Keratinocyte (primary cell): ENCODE results near the gene LGSN. TPM values are rescaled to one million over a fixed set of nuclear protein-coding genes. Genes with fewer than 3 reads are reported as not detected.

Experiments
- DNase-seq: peaks from one replicate; pipeline ENCODE4 v3.0.0-alpha.2; 2011; ENCODE audit warnings: low read depth, missing footprints, low spot score
- FAIRE-seq: peaks from 2 replicates; lab custom pipeline; 2011; peaks lifted over from hg19 to GRCh38; lab: Jason Lieb, UNC
- H2AFZ ChIP-seq: 2 replicates; pipeline ENCODE4 v1.6.0; 2012; ENCODE audit warnings: low read length, control low read depth, inconsistent platforms; ENCODE audit not compliant: control insufficient read depth
- H3K27ac ChIP-seq: 2 replicates; pipeline ENCODE4 v1.5.1; 2011; ENCODE audit warnings: low read length; ENCODE audit not compliant: control insufficient read depth, insufficient read depth
- H3K27me3 ChIP-seq: 3 replicates; pipeline ENCODE4 v1.6.0; 2011; ENCODE audit warnings: low read length; ENCODE audit not compliant: control insufficient read depth, insufficient read depth; ENCODE audit errors: extremely low read depth
- H3K36me3 ChIP-seq, 2 experiments: 2 replicates in 1 of 2; 3 replicates in 1 of 2; pipeline ENCODE4 v1.5.1; 2011; ENCODE audit warnings: low read length in 2 of 2, mild to moderate bottlenecking in 1 of 2; ENCODE audit not compliant: control insufficient read depth in 2 of 2, insufficient read depth in 2 of 2; ENCODE audit errors: extremely low read depth in 1 of 2
- H3K4me1 ChIP-seq: 3 replicates; pipeline ENCODE4 v1.5.1; 2011; ENCODE audit warnings: low read length; ENCODE audit not compliant: control insufficient read depth, insufficient read depth; ENCODE audit errors: extremely low read depth
- H3K4me2 ChIP-seq: 3 replicates; pipeline ENCODE4 v1.6.0; 2011; ENCODE audit warnings: low read depth, low read length; ENCODE audit not compliant: control insufficient read depth, insufficient read depth; ENCODE audit errors: extremely low read depth
- H3K4me3 ChIP-seq, 3 experiments: fragments of 200-600 bp in 1 of 3; sonication (generic) in 1 of 3; 2 replicates in 2 of 3; 3 replicates in 1 of 3; pipeline ENCODE4 v1.5.1; 2011 to 2016; ENCODE audit warnings: low read length in 3 of 3, mild to moderate bottlenecking in 3 of 3, control low read depth in 2 of 3, inconsistent platforms in 1 of 3, low read depth in 1 of 3, mixed read lengths in 1 of 3, mixed run types in 1 of 3, moderate library complexity in 1 of 3; ENCODE audit not compliant: control insufficient read depth in 2 of 3, insufficient read depth in 2 of 3; ENCODE audit errors: extremely low read depth in 1 of 3
- H3K79me2 ChIP-seq: 2 replicates; pipeline ENCODE4 v1.6.0; 2012; ENCODE audit warnings: low read length; ENCODE audit not compliant: control insufficient read depth, insufficient read depth
- H3K9ac ChIP-seq: 3 replicates; pipeline ENCODE4 v1.6.0; 2011; ENCODE audit warnings: low read length; ENCODE audit not compliant: control insufficient read depth, insufficient read depth; ENCODE audit errors: extremely low read depth
- H3K9me1 ChIP-seq: 3 replicates; pipeline ENCODE4 v1.6.0; 2011; ENCODE audit warnings: low read length; ENCODE audit not compliant: control insufficient read depth, insufficient read depth; ENCODE audit errors: extremely low read depth
- H3K9me3 ChIP-seq: 2 replicates; pipeline ENCODE4 v1.5.1; 2012; ENCODE audit warnings: low read depth, low read length; ENCODE audit not compliant: control insufficient read depth
- H4K20me1 ChIP-seq: 3 replicates; pipeline ENCODE4 v1.6.0; 2011; ENCODE audit warnings: low read length; ENCODE audit not compliant: control insufficient read depth, insufficient read depth; ENCODE audit errors: extremely low read depth
- EZH2 ChIP-seq: IDR thresholded peaks from one replicate; pipeline ENCODE4 v1.6.1; 2012; ENCODE audit warnings: inconsistent platforms, mild to moderate bottlenecking, low read length, moderate library complexity
- dilution Hi-C: fragments of 300-500 bp; cut with MboI; formaldehyde crosslinking; loops from one replicate; pipeline ENCODE4 v1.7.0; 2020; ENCODE audit warnings: low sequenced_read_pairs; ENCODE audit not compliant: extremely low pct_ligation_motif_present
- polyA plus RNA-seq, 5 experiments: library from polyadenylated mRNA; depleted of rRNA in 3 of 5; stranded (reverse) in 3 of 5; stranded (forward) in 1 of 5; unstranded in 1 of 5; fragments of >200 nt; gene quantifications; 1 replicate in 1 of 5; 2 replicates in 3 of 5; 3 replicates in 1 of 5; pipeline versions ENCODE4 v1.2.1 to v1.2.3, GENCODE V29; 2011 to 2012; ENCODE audit warnings: missing spikeins in 2 of 5, low read depth in 1 of 5, low replicate concordance in 1 of 5
- TF ChIP-seq, protein P1 (sequence below), 3 experiments: IDR thresholded peaks in 1 of 3; conservative IDR thresholded peaks in 1 of 3; optimal IDR thresholded peaks in 1 of 3; 2 replicates in 2 of 3; 3 replicates in 1 of 3; pipeline versions ENCODE3 to v1.5.1; 2011; ENCODE audit warnings: low read length in 3 of 3, mild to moderate bottlenecking in 3 of 3, moderate library complexity in 2 of 3, control low read depth in 1 of 3, inconsistent platforms in 1 of 3; ENCODE audit not compliant: insufficient read depth in 2 of 3; ENCODE audit errors: extremely low read depth in 1 of 3

The LGSN gene
- polyA plus RNA-seq, 1 donor (not counting 4 experiments of a cell fraction or from before 2014, with no cell fraction given) = not detected

DNA sequence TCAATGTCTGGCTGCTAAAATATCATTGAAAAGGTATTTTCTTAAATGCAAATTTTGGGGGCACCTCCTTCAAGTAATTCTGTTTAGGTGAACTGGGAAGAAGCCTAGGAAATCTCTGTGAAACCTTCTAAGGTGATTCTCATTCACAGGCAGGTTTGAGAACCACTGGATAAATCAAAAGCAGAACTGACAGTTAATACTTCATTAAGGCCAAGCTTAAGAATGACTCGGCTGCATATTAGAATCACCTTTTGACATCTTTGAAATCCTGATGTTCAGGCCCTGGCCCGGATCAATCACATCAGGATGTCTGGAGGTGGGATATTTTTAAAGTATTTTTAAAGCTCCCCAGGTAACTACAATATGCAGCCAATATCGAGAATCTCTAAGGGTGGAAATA, 58.0 kb downstream of the LGSN start:
- Histone ChIP-seq H3K27me3 (no peaks in the 10 kb centered on the region), H3K4me2 (no peak overlapping the region), H3K9me1 (no peaks in the 10 kb centered on the region), H3K36me3 (no peaks in the 10 kb centered on the region), H3K9me3 (no peaks in the 10 kb centered on the region), H3K4me3 (no peak overlapping the region), H3K27ac (no peak overlapping the region), H2AFZ (no peak overlapping the region), H3K4me1 (no peaks in the 10 kb centered on the region), H3K9ac (no peak overlapping the region), H4K20me1 (no peaks in the 10 kb centered on the region), H3K79me2 (no peaks in the 10 kb centered on the region)
- no peak for FAIRE-seq
- DNase-seq = no peak
- dilution Hi-C loops = no loop called here
- TF ChIP-seq EZH2 = no peak
- TF ChIP-seq, protein P1, sequence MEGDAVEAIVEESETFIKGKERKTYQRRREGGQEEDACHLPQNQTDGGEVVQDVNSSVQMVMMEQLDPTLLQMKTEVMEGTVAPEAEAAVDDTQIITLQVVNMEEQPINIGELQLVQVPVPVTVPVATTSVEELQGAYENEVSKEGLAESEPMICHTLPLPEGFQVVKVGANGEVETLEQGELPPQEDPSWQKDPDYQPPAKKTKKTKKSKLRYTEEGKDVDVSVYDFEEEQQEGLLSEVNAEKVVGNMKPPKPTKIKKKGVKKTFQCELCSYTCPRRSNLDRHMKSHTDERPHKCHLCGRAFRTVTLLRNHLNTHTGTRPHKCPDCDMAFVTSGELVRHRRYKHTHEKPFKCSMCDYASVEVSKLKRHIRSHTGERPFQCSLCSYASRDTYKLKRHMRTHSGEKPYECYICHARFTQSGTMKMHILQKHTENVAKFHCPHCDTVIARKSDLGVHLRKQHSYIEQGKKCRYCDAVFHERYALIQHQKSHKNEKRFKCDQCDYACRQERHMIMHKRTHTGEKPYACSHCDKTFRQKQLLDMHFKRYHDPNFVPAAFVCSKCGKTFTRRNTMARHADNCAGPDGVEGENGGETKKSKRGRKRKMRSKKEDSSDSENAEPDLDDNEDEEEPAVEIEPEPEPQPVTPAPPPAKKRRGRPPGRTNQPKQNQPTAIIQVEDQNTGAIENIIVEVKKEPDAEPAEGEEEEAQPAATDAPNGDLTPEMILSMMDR (optimal IDR thresholded peaks at IDR 0.05 in 1 of 3, IDR thresholded peaks at IDR 0.05 in 1 of 3, conservative IDR thresholded peaks at IDR 0.05 in 1 of 3; ENCODE audit: extremely low read depth in 1 of 3, insufficient read depth in 2 of 3, low read length in 3 of 3) = no peak

DNA sequence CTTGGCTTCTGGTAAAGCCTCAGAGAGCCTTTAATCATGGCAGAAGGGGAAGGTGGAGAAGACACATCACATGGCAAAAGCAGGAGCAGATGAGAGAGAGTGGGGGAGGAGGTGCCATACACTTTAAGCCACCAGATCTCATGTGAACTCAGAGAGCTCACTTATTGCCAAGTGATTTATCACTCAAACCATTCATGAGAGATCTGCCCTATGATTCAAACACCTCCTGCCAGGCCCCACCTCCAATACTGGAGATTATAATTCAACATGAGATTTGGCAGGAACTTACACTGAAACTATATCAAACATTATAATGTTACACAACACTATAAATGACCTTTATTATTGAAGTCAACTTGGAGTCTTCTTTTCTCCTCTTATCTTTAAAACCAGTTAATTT, 60.6 kb downstream of the LGSN start:
- no peak overlapping the region for H3K9ac ChIP-seq
- TF ChIP-seq, protein P1 (optimal IDR thresholded peaks at IDR 0.05 in 1 of 3, IDR thresholded peaks at IDR 0.05 in 1 of 3, conservative IDR thresholded peaks at IDR 0.05 in 1 of 3; ENCODE audit: extremely low read depth in 1 of 3, insufficient read depth in 2 of 3, low read length in 3 of 3) = no peak
- no peak for TF ChIP-seq EZH2
- H3K27me3 ChIP-seq = no peaks in the 10 kb centered on the region
- H3K79me2 ChIP-seq = no peaks in the 10 kb centered on the region
- H3K9me1 ChIP-seq = no peaks in the 10 kb centered on the region
- no peak for FAIRE-seq
- no peak overlapping the region for H2AFZ ChIP-seq
- no peaks in the 10 kb centered on the region for H3K36me3 ChIP-seq
- no peak for DNase-seq
- no peak overlapping the region for H3K4me3 ChIP-seq
- no peaks in the 10 kb centered on the region for H3K9me3 ChIP-seq
- H4K20me1 ChIP-seq = no peaks in the 10 kb centered on the region
- dilution Hi-C loops = no loop called here
- H3K27ac ChIP-seq = no peak overlapping the region
- H3K4me1 ChIP-seq = no peaks in the 10 kb centered on the region
- no peak overlapping the region for H3K4me2 ChIP-seq
